Measurements from ENCODE around the gene DRGX.
A peak's percentile ranks its signal among the peaks of the same experiment; 100 is the strongest.

Gene DRGX

GRCh38 chr10:49407552-49408137 is 11.8 kb upstream of the DRGX start:
- DNase-seq, result peak; percentile 79

GRCh38 chr10:49407151-49407550 is 11.3 kb upstream of the DRGX start:
- DNase-seq, result no peak

GRCh38 chr10:49404321-49404878 is 8.5 kb upstream of the DRGX start:
- DNase-seq, result no peak

- no peak for DNase-seq
These were observed 7.5 kb upstream of the DRGX start for GRCh38 chr10:49403363-49403762.

- no peak for DNase-seq
These were observed 4.5 kb upstream of the DRGX start for GRCh38 chr10:49400365-49400764.

GRCh38 chr10:49398986-49399385 is 3.1 kb upstream of the DRGX start:
- no peak for DNase-seq

GRCh38 chr10:49398000-49398861 is 2.3 kb upstream of the DRGX start:
- DNase-seq, result no peak

- no peak for DNase-seq
These were observed 1.4 kb upstream of the DRGX start for GRCh38 chr10:49397036-49397999.

GRCh38 chr10:49396666-49396999 is 744 bp upstream of the DRGX start:
- DNase-seq, result no peak

GRCh38 chr10:49394933-49395740 is 752 bp downstream of the DRGX start:
- DNase-seq, result no peak

- DNase-seq, result no peak
These were observed 2.1 kb downstream of the DRGX start for GRCh38 chr10:49393757-49394156.

GRCh38 chr10:49393301-49393700 is 2.6 kb downstream of the DRGX start:
- no peak for DNase-seq

- no peak for DNase-seq
These were observed 6.4 kb downstream of the DRGX start for GRCh38 chr10:49389361-49389933.

- no peak for DNase-seq
These were observed 7.7 kb downstream of the DRGX start for GRCh38 chr10:49388161-49388560.

- no peak for DNase-seq
These were observed 8.8 kb downstream of the DRGX start for GRCh38 chr10:49387071-49387470.

- no peak for DNase-seq
These were observed 9.7 kb downstream of the DRGX start for GRCh38 chr10:49385939-49386922.

GRCh38 chr10:49384268-49384953 is 11.5 kb downstream of the DRGX start:
- DNase-seq, result no peak

GRCh38 chr10:49383853-49384252 is 12.0 kb downstream of the DRGX start:
- no peak for DNase-seq

GRCh38 chr10:49382826-49383225 is 13.1 kb downstream of the DRGX start:
- no peak for DNase-seq

- DNase-seq, result no peak
These were observed 13.7 kb downstream of the DRGX start for GRCh38 chr10:49382226-49382625.
